Lung (tissue), 12 donors: ENCODE results near the gene TPTE2. TPM values are rescaled to one million over a fixed set of nuclear protein-coding genes. Genes with fewer than 3 reads are reported as not detected.

Experiments
- ATAC-seq: fragments of 200-7000 bp; cut with Tn5 transposase; one replicate; pipeline ENCODE4 v1.9.1; 2020; ENCODE audit warnings: moderate number of reproducible peaks; ENCODE audit not compliant: insufficient read depth, low FRiP score
- DNase-seq, 3 donors: peaks; one replicate each; pipeline ENCODE4 v3.0.0-alpha.2; 2013 to 2017
- H3K27ac ChIP-seq, 2 donors: one replicate each; pipeline ENCODE4 v1.5.1; 2013; ENCODE audit warnings: mild to moderate bottlenecking in 2 of 2, moderate library complexity in 2 of 2, control low read depth in 1 of 2, inconsistent platforms in 1 of 2, low read depth in 1 of 2, low read length in 1 of 2
- H3K27me3 ChIP-seq, 3 donors: one replicate each; pipeline ENCODE4 v1.5.1; 2013; ENCODE audit warnings: low read length in 2 of 3; ENCODE audit not compliant: control insufficient read depth in 3 of 3, insufficient read depth in 3 of 3
- H3K36me3 ChIP-seq, 4 donors: one replicate each; pipeline ENCODE4 v1.5.1; 2013; ENCODE audit warnings: low read length in 4 of 4, mild to moderate bottlenecking in 1 of 4, moderate library complexity in 1 of 4; ENCODE audit not compliant: control insufficient read depth in 4 of 4, insufficient read depth in 4 of 4
- H3K4me1 ChIP-seq, 5 donors: one replicate each; pipeline ENCODE4 v1.5.1; 2013; ENCODE audit warnings: low read length in 5 of 5, mild to moderate bottlenecking in 2 of 5, moderate library complexity in 1 of 5; ENCODE audit not compliant: control insufficient read depth in 5 of 5, insufficient read depth in 5 of 5
- H3K4me3 ChIP-seq: one replicate; pipeline ENCODE4 v1.5.1; 2013; ENCODE audit warnings: mild to moderate bottlenecking, control low read depth, moderate library complexity
- H3K9ac ChIP-seq, 2 donors: one replicate each; pipeline ENCODE4 v1.5.1; 2013; ENCODE audit warnings: low read length in 2 of 2, control low read depth in 1 of 2; ENCODE audit not compliant: insufficient read depth in 1 of 2
- H3K9me3 ChIP-seq, 4 donors: one replicate each; pipeline ENCODE4 v1.5.1; 2013; ENCODE audit warnings: low read length in 3 of 4, mild to moderate bottlenecking in 1 of 4, moderate library complexity in 1 of 4; ENCODE audit not compliant: control insufficient read depth in 4 of 4, insufficient read depth in 3 of 4
- CTCF ChIP-seq: IDR thresholded peaks from 2 replicates; pipeline ENCODE4 v1.5.1; 2012; ENCODE audit warnings: mild to moderate bottlenecking; ENCODE audit errors: control extremely low read depth, extremely low read depth
- WGBS, 2 donors: extraction: QIAGEN DNeasy Blood & Tissue Kit; methylation state at CpG; one replicate each; pipeline ENCODE4 v1.1.7; 2013; 5-methylcytosine and 5-hydroxymethylcytosine counted together
- polyA plus RNA-seq, 2 donors: library from polyadenylated mRNA; stranded (reverse); fragments of 200-250 nt; gene quantifications; one replicate each; pipeline ENCODE4 v1.2.1, GENCODE V29; 2013
- total RNA-seq, 2 donors: library from RNA; depleted of rRNA in 1 of 2; stranded (reverse); fragments of >200 nt in 1 of 2; gene quantifications; one replicate each; pipeline ENCODE4 v1.2.1, GENCODE V29; 2014 to 2021
- donor health status: control.
- donor health status: control.
- donor health status: Bipolar disorder and iron deficiency.
- donor health status: healthy.
- donor health status: DM: yes; HTN: yes; CAD: no.

TPTE2 gene
- total and polyA plus RNA-seq, 4 donors, result 0.02 to 0.12 TPM; not detected in 2

GRCh38 chr13:19591864-19592263, 30.5 kb upstream of the TPTE2 start:
- H3K27me3 ChIP-seq, result no peaks in the 10 kb centered on the region
- no peaks in the 10 kb centered on the region for H3K4me1 ChIP-seq
- no peak overlapping the region for H3K4me3 ChIP-seq
- no peak overlapping the region for H3K9ac ChIP-seq
- WGBS, 2 donors, result 64 to 73% methylated on average over 7 of the region's 7 CpGs
- no peak overlapping the region for H3K27ac ChIP-seq
- ATAC-seq, result no peak
- TF ChIP-seq CTCF, result no peak
- peaks cover 0 to 3% (median 0%) of the 10 kb centered on the region in 4 donors for H3K9me3 ChIP-seq
- no peak for DNase-seq
- H3K36me3 ChIP-seq, result no peaks in the 10 kb centered on the region

- Histone ChIP-seq H3K9me3 (peaks cover 0 to 3% (median 0%) of the 10 kb centered on the region in 4 donors), H3K27ac (no peak overlapping the region), H3K4me1 (no peaks in the 10 kb centered on the region), H3K36me3 (no peaks in the 10 kb centered on the region), H3K27me3 (no peaks in the 10 kb centered on the region), H3K4me3 (no peak overlapping the region), H3K9ac (no peak overlapping the region)
- no peak for TF ChIP-seq CTCF
- DNase-seq (no peak), ATAC-seq (no peak)
- 82 to 83% methylated on average over 5 of the region's 5 CpGs for WGBS, 2 donors
Observed at GRCh38 chr13:19590423-19590822, 29.1 kb upstream of the TPTE2 start.

- Histone ChIP-seq H3K27ac (no peak overlapping the region), H3K27me3 (no peaks in the 10 kb centered on the region), H3K4me3 (no peak overlapping the region), H3K9ac (no peak overlapping the region), H3K9me3 (peaks cover 0 to 3% (median 0%) of the 10 kb centered on the region in 4 donors), H3K4me1 (no peaks in the 10 kb centered on the region), H3K36me3 (no peaks in the 10 kb centered on the region)
- ATAC-seq (no peak), DNase-seq (no peak)
- no peak for TF ChIP-seq CTCF
- 72 to 74% methylated on average over 2 of the region's 2 CpGs for WGBS, 2 donors
Observed at GRCh38 chr13:19589312-19589711, 28.0 kb upstream of the TPTE2 start.

GRCh38 chr13:19587635-19588300, 26.4 kb upstream of the TPTE2 start:
- peak; percentile 30 to 54 (median 39) for DNase-seq
- no peak overlapping the region for H3K4me3 ChIP-seq

More at GRCh38 chr13:19587635-19588300, 26.4 kb upstream of the TPTE2 start:
- Histone ChIP-seq H3K9ac (no peak overlapping the region), H3K9me3 (peaks cover 0 to 3% (median 0%) of the 10 kb centered on the region in 4 donors), H3K27me3 (no peaks in the 10 kb centered on the region), H3K4me1 (no peaks in the 10 kb centered on the region), H3K36me3 (no peaks in the 10 kb centered on the region), H3K27ac (no peak overlapping the region)
- ATAC-seq, result no peak
- TF ChIP-seq CTCF, result no peak
- 73 to 75% methylated on average over 9 of the region's 9 CpGs for WGBS, 2 donors
